MM.1S (cell line): ENCODE results near the gene SETX.

Experiments
- DNase-seq: peaks from one replicate; pipeline ENCODE4 v3.0.0-alpha.2; 2015
- H2AFZ ChIP-seq: fragments of 300-600 bp; sonication (generic); 2 replicates; pipeline ENCODE4 v1.6.0; 2016; ENCODE audit warnings: antibody characterized with exemption, low read length
- H3F3A ChIP-seq: fragments of 300-600 bp; sonication (generic); 2 replicates; pipeline ENCODE4 v1.6.1; 2016; ENCODE audit warnings: mild to moderate bottlenecking, antibody characterized with exemption, low read length, moderate library complexity, mixed read lengths; ENCODE audit not compliant: insufficient read depth
- H3K27ac ChIP-seq: fragments of 300-600 bp; sonication (generic); 2 replicates; pipeline ENCODE4 v1.5.1; 2016; ENCODE audit warnings: mild to moderate bottlenecking, low read length
- H3K27me3 ChIP-seq: fragments of 300-600 bp; sonication (generic); replicated peaks from 2 replicates; pipeline ENCODE4 v1.6.0; 2016; ENCODE audit warnings: low read length; ENCODE audit not compliant: insufficient read depth
- H3K36me3 ChIP-seq: fragments of 300-600 bp; sonication (generic); replicated peaks from 2 replicates; pipeline ENCODE4 v1.6.1; 2016; ENCODE audit warnings: mild to moderate bottlenecking, low read length, mixed read lengths; ENCODE audit not compliant: insufficient read depth
- H3K4me1 ChIP-seq: fragments of 300-600 bp; sonication (generic); 2 replicates; pipeline ENCODE4 v1.6.1; 2016; ENCODE audit warnings: low read length, mixed read lengths
- H3K4me2 ChIP-seq: fragments of 300-600 bp; sonication (generic); 2 replicates; pipeline ENCODE4 v1.6.0; 2016; ENCODE audit warnings: low read depth, low read length
- H3K4me3 ChIP-seq: fragments of 300-600 bp; sonication (generic); 2 replicates; pipeline ENCODE4 v1.5.1; 2016; ENCODE audit warnings: low read length, mixed read lengths
- H3K79me2 ChIP-seq: fragments of 300-600 bp; sonication (generic); 2 replicates; pipeline ENCODE4 v1.6.1; 2016; ENCODE audit warnings: mixed run types, low read length, mixed read lengths
- H3K9ac ChIP-seq: fragments of 300-600 bp; sonication (generic); 2 replicates; pipeline ENCODE4 v1.6.1; 2016; ENCODE audit warnings: low read length, mixed read lengths
- H3K9me2 ChIP-seq: fragments of 300-600 bp; sonication (generic); replicated peaks from 2 replicates; pipeline ENCODE4 v1.6.1; 2016; ENCODE audit warnings: mild to moderate bottlenecking, low read length, mixed read lengths; ENCODE audit not compliant: insufficient read depth
- H3K9me3 ChIP-seq: fragments of 300-600 bp; sonication (generic); replicated peaks from 2 replicates; pipeline ENCODE4 v1.6.1; 2016; ENCODE audit warnings: mild to moderate bottlenecking, low read length, mixed read lengths; ENCODE audit not compliant: insufficient read depth
- H4K20me1 ChIP-seq: fragments of 300-600 bp; sonication (generic); 2 replicates; pipeline ENCODE4 v1.6.1; 2016; ENCODE audit warnings: mild to moderate bottlenecking, low read length, moderate library complexity, mixed read lengths; ENCODE audit not compliant: insufficient read depth
- CTCF ChIP-seq: fragments of 300-600 bp; sonication (generic); IDR thresholded peaks from 2 replicates; pipeline ENCODE4 v1.5.1; 2016; ENCODE audit warnings: antibody characterized with exemption, low read length, mixed read lengths
- EZH2 ChIP-seq: fragments of 300-600 bp; sonication (generic); optimal IDR thresholded peaks from 2 replicates; pipeline ENCODE3; 2017; ENCODE audit warnings: low read depth, mild to moderate bottlenecking, antibody characterized with exemption, low read length, mixed read lengths
- EZH2phosphoT487 ChIP-seq: fragments of 300-600 bp; sonication (generic); IDR thresholded peaks from 2 replicates; pipeline ENCODE4 v1.6.1; 2018; ENCODE audit warnings: antibody characterized with exemption, low read length

The SETX gene

DNA sequence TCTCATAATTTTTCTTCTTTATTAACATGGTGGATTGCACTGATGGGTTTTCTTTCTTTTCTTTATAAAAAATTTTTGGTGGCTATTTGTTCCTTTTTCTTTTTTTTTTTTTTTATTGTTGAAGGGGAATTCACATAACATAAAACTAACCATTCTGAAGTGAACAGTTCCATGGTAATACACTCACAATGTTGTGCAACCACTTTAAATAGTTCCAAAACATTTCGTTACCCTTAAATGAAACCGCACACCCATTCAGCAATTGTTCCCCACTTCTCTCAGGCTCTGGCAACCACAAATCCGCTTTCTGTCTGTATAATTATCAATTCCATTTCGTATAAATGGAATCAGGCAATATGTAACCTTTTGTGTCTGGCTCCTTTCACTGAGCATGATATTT lies 11.7 kb upstream of the SETX start:
- DNase-seq = no peak
- Histone ChIP-seq H3K79me2 (no peaks in the 10 kb centered on the region), H3K4me1 (no peaks in the 10 kb centered on the region), H4K20me1 (no peaks in the 10 kb centered on the region), H2AFZ (no peak overlapping the region), H3K4me3 (no peak overlapping the region), H3K9me3 (no peaks in the 10 kb centered on the region), H3F3A (no peaks in the 10 kb centered on the region), H3K36me3 (no peaks in the 10 kb centered on the region), H3K27ac (no peak overlapping the region), H3K27me3 (no peaks in the 10 kb centered on the region), H3K9me2 (no peaks in the 10 kb centered on the region), H3K9ac (no peak overlapping the region), H3K4me2 (no peak overlapping the region)
- TF ChIP-seq EZH2phosphoT487 (no peak), EZH2 (no peak), CTCF (no peak)

- no peaks in the 10 kb centered on the region for H3K27me3 ChIP-seq
- no peaks in the 10 kb centered on the region for H3K4me1 ChIP-seq
- H4K20me1 ChIP-seq = no peaks in the 10 kb centered on the region
- no peaks in the 10 kb centered on the region for H3K9me2 ChIP-seq
- H3F3A ChIP-seq = no peaks in the 10 kb centered on the region
- H3K27ac ChIP-seq = no peak overlapping the region
- no peak overlapping the region for H3K9ac ChIP-seq
- H2AFZ ChIP-seq = no peak overlapping the region
- H3K4me2 ChIP-seq = no peak overlapping the region
- no peaks in the 10 kb centered on the region for H3K36me3 ChIP-seq
- H3K4me3 ChIP-seq = no peak overlapping the region
- DNase-seq = no peak
- no peaks in the 10 kb centered on the region for H3K79me2 ChIP-seq
- no peaks in the 10 kb centered on the region for H3K9me3 ChIP-seq
- TF ChIP-seq EZH2 (no peak), EZH2phosphoT487 (no peak), CTCF (no peak)
Measured at GRCh38 chr9:132365986-132366385, 11.2 kb upstream of the SETX start.

DNA sequence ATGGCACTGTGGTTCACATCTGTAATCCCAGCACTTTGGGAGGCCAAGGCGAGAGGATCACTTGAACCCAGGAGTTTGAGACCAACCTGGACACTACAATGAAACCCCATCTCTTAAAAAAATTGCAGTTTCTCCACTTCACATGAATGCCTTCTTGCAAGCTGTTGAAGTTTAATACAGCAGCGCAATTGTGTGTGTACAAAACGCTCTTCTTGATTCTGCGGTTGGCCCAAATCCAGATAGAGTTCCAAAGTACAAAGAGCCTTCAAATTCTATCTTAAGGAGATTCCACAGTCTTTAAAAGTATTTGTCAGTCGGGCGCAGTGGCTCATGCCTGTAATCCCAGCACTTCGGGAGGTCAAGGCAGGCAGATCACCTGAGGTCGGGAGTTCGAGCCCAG lies 9.3 kb upstream of the SETX start:
- no peaks in the 10 kb centered on the region for H3F3A ChIP-seq
- no peak overlapping the region for H3K4me2 ChIP-seq
- H2AFZ ChIP-seq = no peak overlapping the region
- no peaks in the 10 kb centered on the region for H3K36me3 ChIP-seq
- H3K79me2 ChIP-seq = no peaks in the 10 kb centered on the region
- TF ChIP-seq EZH2phosphoT487 (no peak), CTCF (no peak), EZH2 (no peak)
- H3K9ac ChIP-seq = no peak overlapping the region
- no peaks in the 10 kb centered on the region for H3K4me1 ChIP-seq
- H3K27ac ChIP-seq = no peak overlapping the region
- no peaks in the 10 kb centered on the region for H3K9me3 ChIP-seq
- no peaks in the 10 kb centered on the region for H4K20me1 ChIP-seq
- H3K9me2 ChIP-seq = no peaks in the 10 kb centered on the region
- no peaks in the 10 kb centered on the region for H3K27me3 ChIP-seq
- DNase-seq = no peak
- H3K4me3 ChIP-seq = no peak overlapping the region

GRCh38 chr9:132357764-132358163 lies 3.0 kb upstream of the SETX start:
- H4K20me1 ChIP-seq = no peaks in the 10 kb centered on the region
- no peak overlapping the region for H3K27ac ChIP-seq
- peaks cover 7% of the 10 kb centered on the region; the same call in 1 of the 2 replicates for H3F3A ChIP-seq
- H3K4me3 ChIP-seq = no peak overlapping the region
- no peak overlapping the region for H2AFZ ChIP-seq
- H3K9me2 ChIP-seq = no peaks in the 10 kb centered on the region
- TF ChIP-seq EZH2phosphoT487 (no peak), EZH2 (no peak), CTCF (no peak)
- DNase-seq = no peak
- peaks cover 13% of the 10 kb centered on the region for H3K4me1 ChIP-seq
- peaks cover 20% of the 10 kb centered on the region for H3K79me2 ChIP-seq
- no peaks in the 10 kb centered on the region for H3K36me3 ChIP-seq
- H3K9ac ChIP-seq = no peak overlapping the region
- no peak overlapping the region for H3K4me2 ChIP-seq
- no peaks in the 10 kb centered on the region for H3K9me3 ChIP-seq
- no peaks in the 10 kb centered on the region for H3K27me3 ChIP-seq
